CD4-positive, alpha-beta T cell treated with Interleukin-12 subunit alpha and Interleukin-12 subunit beta, for 1 hour (primary cell): ENCODE measurements around the gene BATF3.
"Not testable (repeated sequence)": the region's sequence is repeated elsewhere in the genome, so short reads cannot be mapped to it uniquely, and the experiment has no call there.

Source experiments
- DNase-seq: peaks from one replicate; pipeline ENCODE4 v3.0.0-alpha.2; 2020

BATF3 gene

GRCh38 chr1:212655668-212656440 lies 43.8 kb downstream of the BATF3 start:
- DNase-seq = no peak

- DNase-seq = no peak
Measured at GRCh38 chr1:212652609-212653008, 47.0 kb downstream of the BATF3 start.

GRCh38 chr1:212651977-212652376 lies 47.7 kb downstream of the BATF3 start:
- DNase-seq = no peak

- no peak for DNase-seq
Measured at GRCh38 chr1:212651521-212651920, 48.1 kb downstream of the BATF3 start.

GRCh38 chr1:212650228-212650627 lies 49.4 kb downstream of the BATF3 start:
- DNase-seq = no peak

- DNase-seq = no peak
Measured at GRCh38 chr1:212649020-212649419, 50.6 kb downstream of the BATF3 start.

- DNase-seq = no peak
Measured at GRCh38 chr1:212648431-212648830, 51.2 kb downstream of the BATF3 start.

- DNase-seq = no peak
Measured at GRCh38 chr1:212647004-212647403, 52.6 kb downstream of the BATF3 start.

- DNase-seq = no peak
Measured at GRCh38 chr1:212646588-212646987, 53.1 kb downstream of the BATF3 start.

- no peak for DNase-seq
Measured at GRCh38 chr1:212645546-212646543, 53.8 kb downstream of the BATF3 start.

- DNase-seq = no peak
Measured at GRCh38 chr1:212644866-212645545, 54.6 kb downstream of the BATF3 start.

- DNase-seq = no peak
Measured at GRCh38 chr1:212643877-212644276, 55.8 kb downstream of the BATF3 start.

GRCh38 chr1:212641956-212642355 lies 57.7 kb downstream of the BATF3 start:
- no peak for DNase-seq

GRCh38 chr1:212640223-212640878 lies 59.3 kb downstream of the BATF3 start:
- DNase-seq = no peak

- DNase-seq = not testable (repeated sequence)
Measured at GRCh38 chr1:212639524-212639923, 60.1 kb downstream of the BATF3 start.

GRCh38 chr1:212638492-212639151 lies 61.0 kb downstream of the BATF3 start:
- DNase-seq = no peak

GRCh38 chr1:212637902-212638301 lies 61.7 kb downstream of the BATF3 start:
- no peak for DNase-seq
